NCI-H2081 (cell line): ENCODE data around the gene CDC42EP5.
A peak's percentile ranks its signal among the peaks of the same experiment; 100 is the strongest.

Experiments used
- DNase-seq, 2 experiments: peaks; one replicate each; lab custom pipeline; 2025; lab: John Stamatoyannopoulos, UW

Gene CDC42EP5

DNA sequence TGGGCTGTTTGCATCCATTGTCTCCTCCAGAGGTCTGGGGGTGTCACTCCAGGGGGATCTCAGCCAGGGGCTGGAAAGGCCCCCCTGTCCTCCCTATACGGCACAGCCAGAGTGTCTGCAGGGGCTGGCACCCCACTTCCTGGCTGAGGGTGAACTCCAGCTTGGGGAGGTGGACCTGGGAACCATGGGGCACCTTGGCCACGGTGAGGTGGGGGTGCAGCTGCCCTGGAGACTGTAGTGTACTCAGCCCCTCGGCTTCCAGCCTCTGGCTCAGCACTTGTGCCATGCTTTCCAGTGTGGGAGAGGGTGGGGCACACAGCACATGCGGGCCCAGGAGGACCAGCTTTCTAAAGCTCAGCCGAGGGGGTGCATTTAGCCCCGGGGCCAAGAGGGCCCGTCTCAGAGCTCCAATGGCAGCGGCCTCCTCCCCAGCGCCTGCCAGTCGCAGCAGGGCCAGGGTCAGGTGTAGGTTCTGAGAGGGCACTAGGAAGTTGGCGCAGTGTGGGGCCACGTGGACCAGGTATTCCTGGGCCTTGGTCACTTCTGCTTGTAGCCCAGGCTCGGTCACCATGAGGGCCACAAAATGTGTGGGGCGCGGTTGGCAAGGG, 10.9 kb downstream of the CDC42EP5 start:
- no peak for DNase-seq

DNA sequence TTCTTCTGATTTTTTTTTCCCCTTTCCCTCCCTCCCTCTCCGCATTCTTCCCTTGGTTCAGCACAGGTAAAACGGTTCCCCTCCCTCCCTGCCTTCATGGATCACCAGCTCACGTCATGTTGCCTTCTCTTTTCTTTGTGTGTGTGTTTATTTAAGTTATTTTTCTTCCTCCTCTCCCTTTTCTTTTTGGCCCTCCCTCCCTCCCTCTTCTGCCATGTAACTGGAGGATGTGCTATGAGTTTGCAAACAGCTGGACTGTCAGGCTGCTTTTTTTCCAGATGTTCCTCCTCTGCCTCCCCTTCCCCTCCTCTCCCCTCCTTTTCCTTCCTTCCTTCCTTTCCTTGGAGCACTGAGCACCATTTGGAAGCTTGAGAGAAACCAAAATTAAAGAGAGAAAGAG, 11.5 kb downstream of the CDC42EP5 start:
- DNase-seq, result no peak

DNA sequence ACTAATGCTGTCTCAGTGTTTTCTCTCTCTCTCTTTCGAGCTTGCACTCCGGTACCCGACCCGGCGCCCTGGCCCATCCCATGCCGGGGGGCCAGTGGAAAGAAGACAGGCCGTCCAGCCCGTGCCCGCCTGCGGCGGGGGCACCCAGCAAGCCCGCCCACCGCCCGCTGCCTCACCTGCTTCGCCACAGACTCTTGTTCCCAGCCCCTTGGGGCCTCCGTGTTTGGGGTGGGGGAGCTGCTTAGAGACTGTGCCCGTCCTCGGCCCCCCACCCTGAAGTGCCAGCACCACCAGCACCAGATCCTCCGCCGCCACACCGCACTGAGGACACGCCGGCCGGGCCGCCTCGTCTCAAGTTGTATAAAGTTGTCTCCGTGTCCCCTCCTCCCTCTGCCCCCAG, 11.9 kb downstream of the CDC42EP5 start:
- DNase-seq, result no peak

DNA sequence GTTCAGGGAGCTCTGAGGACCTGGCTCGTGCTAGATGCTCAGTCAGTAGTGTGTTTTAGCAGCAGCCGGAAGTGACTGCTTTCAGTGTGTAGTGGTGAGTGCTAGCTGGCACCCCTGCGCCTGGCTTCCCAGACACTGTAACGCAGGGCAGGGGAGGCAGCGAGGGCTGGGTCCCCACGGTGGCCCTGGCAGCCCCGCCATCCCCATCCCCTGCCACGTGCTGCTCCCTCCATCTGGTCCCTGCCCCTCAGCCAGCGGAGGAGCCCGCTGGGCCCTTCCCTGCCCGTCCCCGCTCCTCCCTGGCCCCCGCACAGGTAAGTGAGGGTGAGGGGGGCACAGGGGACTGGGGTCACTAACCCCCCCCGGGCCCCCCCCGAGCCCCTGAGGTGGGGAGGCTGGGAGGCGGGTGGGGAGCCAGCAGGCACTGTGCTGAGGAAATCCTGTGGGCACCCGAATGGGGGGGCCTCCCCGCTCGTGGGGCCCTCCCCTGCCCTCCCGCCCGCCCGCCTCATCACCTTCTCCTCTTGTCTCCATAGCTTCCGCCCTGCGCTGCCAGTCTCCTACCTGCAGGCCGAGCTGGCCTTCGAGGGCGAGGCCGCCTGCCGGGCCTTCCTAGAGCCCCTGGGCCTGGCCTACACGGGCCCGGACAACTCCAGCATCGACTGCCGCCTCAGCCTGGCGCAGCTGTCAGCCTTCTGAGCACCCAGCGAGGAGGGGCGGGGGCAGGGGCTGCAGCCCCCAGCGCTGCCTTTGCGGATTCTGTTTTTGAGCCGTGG, 12.7 kb downstream of the CDC42EP5 start:
- DNase-seq, result no peak

DNA sequence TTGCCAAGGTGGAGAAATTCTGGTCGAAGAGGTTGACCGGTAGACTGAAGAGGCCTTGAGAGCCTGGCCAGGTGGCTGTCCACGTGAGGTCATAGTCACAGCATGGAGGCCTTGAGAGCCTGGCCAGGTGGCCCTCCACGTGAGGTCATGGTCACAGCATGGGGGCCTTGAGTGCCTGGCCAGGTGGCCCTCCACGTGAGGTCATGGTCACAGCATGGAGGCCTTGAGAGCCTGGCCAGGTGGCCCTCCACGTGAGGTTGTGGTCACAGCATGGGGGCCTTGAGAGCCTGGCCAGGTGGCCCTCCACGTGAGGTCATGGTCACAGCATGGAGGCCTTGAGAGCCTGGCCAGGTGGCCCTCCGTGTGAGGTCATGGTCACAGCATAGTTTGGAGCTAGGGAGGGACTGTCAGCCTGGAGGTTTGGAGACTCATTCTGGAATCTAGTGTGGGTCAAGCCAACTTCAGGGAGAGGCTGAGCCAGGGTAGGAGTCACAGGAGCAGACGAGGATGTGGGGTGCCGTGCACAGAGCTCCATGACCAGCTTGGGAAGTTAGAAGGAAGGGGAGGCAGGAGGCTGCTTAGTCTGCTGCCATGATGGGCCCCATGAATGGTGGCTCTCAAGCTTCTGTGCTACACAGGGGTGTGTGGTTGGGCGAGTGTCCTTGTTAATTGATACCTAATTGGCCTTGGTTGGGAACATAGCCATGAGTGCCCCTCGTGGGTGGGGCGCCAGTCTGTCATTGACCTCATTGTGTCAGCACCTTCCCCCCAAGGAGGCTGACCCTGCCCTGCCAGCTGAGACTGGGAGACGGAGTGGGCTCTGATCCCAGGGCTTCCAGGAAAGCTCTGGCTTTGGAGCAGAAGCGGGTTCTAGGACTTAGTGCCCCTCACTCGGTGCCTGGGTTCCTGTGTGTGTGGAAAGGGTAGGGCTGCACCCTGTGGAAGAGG, 13.5 kb downstream of the CDC42EP5 start:
- no peak for DNase-seq

DNA sequence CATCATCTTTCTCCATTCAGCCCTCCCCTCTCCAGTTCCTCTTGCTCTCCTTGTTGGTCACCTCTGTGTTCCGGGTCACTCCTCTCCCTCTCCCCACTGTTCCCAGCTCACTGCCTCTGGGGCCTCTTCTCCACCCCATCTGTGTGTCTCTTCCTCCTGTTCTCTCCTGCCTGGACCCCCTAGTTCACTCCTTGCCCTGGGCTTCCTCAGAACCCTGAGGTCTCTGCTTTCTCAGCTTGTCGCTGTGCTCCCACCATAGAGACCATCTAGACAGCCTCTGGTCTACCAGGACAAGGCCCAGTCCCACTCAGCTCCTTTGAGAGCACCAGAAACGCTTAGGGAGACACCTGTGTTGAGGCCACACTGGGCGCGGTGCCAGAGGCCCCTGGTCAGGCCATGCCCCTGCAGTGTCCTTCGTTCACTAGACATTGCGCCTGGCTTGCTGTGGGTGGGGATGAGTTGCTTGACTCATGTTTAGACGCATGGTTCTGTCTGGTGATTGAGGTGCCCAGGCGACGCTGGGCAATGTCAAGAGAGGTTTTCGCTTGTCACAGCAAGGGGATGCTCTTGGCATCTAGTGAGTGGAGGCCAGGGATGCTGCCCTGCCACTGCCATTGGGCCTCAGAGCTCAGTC, 14.3 kb downstream of the CDC42EP5 start:
- DNase-seq, result no peak

DNA sequence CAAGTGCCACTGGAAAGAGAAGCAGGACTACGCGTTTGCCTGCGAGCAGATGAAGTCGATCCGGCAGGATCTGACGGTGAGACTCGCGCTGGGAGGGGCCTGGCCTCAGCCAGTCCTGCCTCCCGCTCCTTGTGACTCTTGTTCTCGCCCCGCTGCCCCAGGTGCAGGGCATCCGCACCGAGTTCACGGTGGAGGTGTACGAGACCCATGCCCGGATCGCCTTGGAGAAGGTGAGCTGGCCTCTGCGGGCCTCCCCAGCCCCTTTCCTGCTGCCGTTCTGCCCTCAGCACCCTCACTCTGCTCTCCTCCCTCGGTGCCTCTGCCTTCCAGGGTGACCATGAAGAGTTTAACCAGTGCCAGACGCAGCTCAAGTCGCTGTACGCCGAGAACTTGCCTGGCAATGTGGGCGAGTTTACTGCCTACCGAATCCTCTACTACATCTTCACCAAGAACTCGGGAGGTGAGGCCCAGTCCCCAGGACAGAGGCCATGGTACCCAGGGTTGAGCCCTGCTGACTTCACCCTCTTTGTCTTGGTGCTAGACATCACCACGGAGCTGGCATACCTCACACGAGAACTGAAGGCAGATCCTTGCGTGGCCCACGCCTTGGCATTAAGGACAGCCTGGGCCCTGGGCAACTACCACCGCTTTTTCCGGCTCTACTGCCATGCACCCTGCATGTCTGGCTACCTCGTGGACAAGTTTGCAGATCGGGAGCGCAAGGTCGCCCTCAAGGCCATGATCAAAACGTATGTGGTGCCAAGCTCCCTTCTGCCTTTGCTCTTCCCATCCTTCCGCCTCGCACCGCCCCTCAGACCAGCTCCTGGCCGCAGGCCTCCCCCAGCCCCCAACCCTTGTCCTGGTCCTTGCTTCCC, 15.1 kb downstream of the CDC42EP5 start:
- no peak for DNase-seq

DNA sequence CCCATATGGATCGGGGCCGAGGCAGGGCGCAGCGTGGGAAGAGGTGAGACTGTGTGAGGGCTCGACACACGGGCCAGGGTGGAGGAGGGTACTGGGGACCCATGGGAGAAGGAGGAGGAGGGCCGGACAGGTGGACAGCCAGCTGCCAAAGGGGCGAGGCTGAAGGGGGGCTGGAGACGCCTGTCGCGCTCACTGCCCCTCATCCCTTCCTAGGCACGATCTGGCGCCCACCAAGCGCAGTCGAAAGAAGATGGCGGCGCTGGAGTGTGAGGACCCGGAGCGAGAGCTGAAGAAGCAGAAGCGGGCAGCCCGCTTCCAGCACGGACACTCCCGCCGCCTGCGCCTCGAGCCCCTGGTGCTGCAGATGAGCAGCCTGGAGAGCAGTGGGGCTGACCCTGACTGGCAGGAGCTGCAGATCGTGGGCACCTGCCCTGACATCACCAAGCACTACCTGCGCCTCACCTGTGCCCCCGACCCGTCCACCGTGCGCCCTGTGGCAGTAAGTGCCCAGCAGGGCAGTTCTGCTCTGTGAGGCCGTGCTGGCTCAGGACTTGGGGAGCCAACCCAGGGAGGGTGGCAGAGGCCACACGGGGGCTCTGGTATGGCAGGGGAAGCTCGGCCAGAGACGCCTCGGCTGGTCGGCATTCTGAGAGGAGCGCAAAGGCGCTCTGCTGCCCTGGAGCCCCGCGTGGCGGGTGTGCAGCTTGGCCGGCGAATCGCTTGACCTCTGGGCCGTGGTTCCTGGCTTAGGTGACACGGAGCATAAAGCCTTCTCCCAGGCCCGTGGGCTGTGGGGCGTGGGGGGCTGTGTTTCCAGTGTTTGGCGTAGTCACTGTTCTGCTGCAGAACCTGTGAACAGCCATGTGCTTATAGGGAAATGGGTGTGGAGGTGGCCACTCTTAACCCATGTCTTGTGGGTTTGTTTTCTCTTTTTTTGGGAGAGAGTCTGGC, 16.4 kb downstream of the CDC42EP5 start:
- no peak for DNase-seq

DNA sequence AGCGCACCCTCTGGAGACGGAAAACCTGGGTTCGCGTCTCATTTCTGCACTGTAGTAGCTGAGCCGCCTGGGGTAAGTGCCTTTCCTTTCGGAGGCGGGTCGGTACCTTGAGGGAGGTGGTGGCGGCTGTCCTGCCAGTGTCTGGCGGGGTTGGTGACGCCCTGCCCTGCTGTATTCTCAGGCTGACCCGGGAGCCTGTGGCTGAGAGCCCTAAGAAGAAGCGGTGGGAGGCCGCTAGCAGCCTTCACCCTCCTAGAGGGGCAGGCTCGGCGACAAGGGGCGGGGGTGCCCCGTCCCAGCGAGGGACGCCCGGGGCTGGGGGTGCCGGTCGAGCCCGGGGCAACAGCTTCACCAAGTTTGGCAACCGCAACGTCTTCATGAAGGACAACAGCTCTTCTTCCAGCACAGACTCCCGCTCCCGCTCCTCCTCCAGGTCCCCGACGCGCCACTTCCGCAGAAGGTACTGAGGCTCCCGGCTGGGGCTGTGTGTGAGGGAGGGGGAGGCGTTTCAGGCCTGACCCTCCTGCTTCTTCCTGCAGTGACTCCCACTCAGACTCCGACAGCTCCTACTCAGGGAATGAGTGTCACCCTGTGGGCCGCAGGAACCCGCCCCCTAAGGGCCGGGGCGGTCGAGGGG, 17.2 kb downstream of the CDC42EP5 start:
- DNase-seq, result no peak

DNA sequence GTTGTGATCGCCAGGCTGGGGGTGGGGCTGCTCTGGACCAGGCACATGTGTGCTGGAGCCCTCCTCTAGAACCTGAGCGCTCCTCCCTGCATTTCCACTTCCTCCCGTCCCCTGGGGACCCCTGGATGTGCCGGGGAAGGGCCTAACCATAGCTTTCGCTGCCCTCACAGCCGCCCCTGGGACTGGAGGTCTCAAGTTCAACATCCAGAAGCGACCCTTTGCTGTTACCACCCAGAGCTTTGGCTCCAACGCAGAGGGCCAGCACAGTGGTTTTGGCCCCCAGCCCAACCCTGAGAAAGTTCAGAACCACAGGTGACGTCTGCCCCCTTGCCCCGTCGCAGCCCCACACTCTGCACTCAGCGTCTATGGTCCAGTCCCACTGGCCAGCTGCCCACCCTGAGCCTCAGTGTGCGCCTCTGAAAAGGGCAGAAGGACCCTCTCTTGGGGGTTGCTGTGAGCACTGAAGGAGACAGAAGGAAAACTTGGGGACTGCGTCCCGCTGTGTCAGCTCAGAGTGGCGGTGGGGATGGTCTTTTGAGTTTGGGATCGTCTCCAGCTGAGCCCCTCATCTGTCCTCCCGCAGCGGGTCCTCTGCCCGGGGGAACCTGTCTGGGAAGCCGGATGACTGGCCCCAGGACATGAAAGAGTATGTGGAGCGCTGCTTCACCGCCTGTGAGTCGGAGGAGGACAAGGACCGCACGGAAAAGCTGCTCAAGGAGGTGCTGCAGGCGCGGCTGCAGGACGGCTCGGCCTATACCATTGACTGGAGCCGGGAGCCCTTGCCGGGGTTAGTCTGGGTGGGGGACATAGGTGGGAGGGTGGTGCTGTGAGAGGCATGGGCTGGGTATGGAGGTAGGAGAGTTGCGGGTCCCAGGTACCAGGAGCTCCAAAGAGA, 18.1 kb downstream of the CDC42EP5 start:
- DNase-seq, result no peak

DNA sequence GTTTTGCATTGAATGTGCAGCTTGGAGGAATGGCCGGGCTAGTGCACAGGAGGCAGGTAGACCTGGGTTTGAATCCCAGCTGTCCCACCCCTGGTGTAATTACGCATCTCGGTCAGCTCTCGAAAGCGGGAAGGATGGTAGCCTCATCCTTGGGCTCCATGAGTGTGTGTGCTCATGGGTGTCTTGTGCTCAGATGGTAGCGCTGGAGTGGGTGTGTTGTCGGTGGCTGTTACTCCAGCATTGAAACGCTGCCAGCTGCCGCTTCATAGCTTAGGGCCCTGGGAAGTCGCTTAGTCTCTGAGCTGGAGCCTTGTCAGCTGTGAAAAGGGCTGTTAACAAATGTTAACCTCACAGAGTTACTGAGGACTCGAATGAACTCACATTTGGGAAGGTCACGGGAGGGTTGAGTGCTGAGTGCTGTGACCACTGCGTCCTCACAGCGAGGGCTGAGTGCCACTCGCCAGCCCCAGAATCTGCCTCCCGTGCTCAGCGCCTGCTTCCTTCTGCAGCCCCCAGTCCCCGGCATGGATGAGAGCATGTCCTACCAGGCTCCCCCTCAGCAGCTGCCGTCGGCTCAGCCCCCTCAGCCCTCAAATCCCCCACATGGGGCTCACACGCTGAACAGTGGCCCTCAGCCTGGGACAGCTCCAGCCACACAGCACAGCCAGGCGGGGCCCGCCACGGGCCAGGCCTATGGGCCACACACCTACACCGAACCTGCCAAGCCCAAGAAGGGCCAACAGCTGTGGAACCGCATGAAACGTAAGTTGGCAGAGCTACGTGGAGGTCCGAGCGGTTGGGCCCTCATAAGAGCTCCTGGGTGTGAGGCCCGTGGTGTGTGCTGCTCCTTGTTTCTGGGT, 18.9 kb downstream of the CDC42EP5 start:
- no peak for DNase-seq

DNA sequence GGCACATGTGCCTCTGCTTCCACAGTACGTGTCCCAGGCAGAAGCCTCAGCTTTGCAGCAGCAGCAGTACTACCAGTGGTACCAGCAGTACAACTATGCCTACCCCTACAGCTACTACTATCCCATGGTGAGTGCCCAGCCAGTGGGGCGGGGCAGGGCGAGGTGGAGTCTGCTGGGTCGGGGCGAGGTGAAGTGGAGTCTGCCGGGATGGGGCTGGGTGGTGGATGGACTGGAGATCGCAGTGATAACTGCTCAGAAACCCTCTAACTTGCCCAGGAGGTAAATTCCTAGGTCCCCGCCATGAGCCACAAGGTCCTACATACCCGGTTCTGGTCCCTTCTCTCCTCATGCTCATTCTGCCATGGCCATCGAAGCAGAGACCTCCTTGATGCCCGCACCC, 20.5 kb downstream of the CDC42EP5 start:
- DNase-seq, result no peak

DNA sequence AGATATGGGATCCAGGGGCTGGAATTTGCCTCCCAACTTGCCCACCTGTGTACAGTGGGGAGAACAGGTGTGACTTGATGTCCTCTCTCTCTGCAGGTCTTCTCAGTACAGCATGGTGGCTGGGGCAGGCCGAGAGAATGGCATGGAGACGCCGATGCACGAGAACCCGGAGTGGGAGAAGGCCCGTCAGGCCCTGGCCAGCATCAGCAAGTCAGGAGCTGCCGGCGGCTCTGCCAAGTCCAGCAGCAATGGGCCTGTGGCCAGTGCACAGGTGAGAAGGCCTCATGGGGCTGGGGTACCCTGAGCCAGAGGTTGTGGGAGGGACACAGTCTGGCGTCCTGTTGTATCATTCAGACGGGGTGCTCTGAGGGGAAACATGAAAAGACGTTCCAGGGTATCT, 21.1 kb downstream of the CDC42EP5 start:
- DNase-seq, result no peak

DNA sequence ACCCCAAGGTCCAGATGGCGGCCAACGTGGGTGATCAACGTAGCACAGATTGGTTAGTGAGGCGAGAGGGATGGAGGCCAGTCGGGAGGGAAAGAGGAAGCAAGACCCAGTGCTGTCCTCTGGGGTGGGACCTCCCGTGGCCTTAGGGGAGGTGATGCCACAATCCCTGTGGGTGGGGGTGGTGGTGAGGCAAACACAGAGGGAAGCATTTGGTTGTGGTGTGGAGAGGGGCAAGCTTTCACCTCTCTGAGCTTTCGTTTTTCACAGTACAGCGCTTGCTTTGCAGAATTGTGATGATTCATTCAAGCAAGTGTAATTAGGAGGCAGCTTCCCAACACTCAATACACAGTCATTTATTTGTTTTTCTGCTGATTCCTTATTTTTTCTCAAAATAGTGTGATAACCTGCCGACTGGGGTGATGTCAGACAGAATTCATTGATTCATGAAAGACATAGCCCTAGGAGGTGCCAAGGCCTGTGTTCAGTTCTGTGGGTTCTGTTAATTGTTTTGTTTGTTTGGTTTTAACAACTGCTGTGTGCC, 21.7 kb downstream of the CDC42EP5 start:
- DNase-seq, result peak in 1 of 2 experiments; percentile 7

DNA sequence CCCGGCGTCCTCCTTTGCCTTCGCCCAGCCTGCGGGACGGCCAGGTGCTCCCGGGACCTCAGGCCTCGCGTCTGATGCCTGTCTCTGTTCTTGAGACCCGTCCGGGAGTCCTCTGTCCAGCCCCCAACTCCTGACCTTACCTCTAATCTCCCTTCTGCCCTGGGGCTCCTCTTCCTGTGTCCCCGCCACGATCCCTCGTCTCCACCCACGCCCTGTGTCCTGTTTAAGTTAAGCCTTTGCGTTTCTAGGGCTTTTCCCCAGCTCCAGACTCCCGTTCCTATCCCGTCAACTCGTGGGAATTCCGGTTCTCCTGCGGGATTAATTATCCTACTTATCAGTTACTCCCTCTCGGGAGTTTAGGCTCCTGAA, 23.4 kb downstream of the CDC42EP5 start:
- no peak for DNase-seq

DNA sequence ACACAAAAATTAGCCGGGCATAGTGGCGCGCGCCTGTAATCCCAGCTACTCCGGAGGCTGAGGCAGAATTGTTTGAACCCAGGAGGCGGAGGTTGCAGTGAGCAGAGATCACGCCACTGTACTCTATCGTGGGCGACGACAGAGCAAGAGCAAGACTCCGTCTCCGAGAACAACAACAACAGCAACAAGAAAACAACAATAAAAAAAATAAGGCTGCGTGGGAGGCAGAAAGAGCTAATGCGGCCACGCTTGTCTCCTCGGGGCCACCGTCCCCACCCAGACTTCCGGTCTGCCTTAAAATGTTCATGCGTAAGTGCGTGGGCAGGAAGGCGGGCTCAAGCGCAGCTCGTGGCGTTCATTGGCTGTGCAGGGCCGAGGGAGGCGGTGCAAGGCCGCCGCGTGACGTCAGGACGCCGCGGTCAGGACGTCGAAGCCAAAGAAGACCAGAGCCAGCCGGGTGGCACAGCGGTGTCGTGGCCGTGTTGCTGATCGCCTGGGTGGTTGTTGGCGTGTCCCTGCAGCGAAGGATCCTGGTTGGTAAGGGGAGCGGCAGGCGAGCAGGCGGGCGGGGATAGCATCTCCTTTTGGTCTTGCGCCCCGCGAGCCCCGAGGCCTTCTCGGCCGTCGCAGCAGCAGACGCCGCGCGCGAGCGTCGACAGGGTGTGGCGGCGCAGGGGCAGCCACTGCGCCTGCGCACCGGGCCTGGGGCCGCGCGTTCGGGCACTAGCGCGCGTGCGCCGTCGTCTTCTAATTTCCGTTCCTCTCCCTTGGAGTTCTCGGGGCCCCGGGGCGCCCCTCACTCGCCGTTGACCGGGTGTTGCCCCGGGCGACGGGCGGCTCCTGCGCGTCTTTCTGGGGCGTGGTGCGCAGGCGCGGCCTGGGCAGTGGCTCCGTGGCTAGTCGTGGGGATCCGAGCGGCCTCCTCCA, 24.1 kb downstream of the CDC42EP5 start, which contains the start of gene LENG8:
LENG8 (plus strand) TSS at position 426 of the 927 bp plus-strand sequence. CDS start 2,146 bp downstream, outside the sequence.
- peak; percentile 94 for DNase-seq
